ENCODE measurements around the gene LY9. TPM values are rescaled to one million over a fixed set of nuclear protein-coding genes. Genes with fewer than 3 reads are reported as not detected.

The LY9 gene
- total RNA-seq, 1 experiment from 2014 or later: not detected

GRCh38 chr1:160777486-160778089, 18.4 kb upstream of the LY9 start:
- Mint-ChIP-seq H3K27me3 (ENCODE audit: low read depth) (no peaks in the 10 kb centered on the region), H3K4me1 (peaks cover 9 to 19% of the 10 kb centered on the region in 2 experiments; a peak in 3 of 4 replicates), H3K27ac (peak overlapping the region in 2 of 3 experiments; percentile 17 to 32; a peak in 4 of 7 replicates), H3K4me3 (no peak overlapping the region), H3K9me3 (peaks cover 4 to 7% of the 10 kb centered on the region in 2 experiments; a peak in 3 of 5 replicates), H3K36me3 (ENCODE audit: insufficient read depth in 1 of 3, low read depth in 3 of 3) (peaks cover 0 to 5% (median 1%) of the 10 kb centered on the region in 3 experiments; a peak in 3 of 7 replicates)
- no peak overlapping the region for H2AFZ ChIP-seq (ENCODE audit: low read length)
- DNase-seq: peak; percentile 66
- no peak overlapping the region for H2BK20ac ChIP-seq (ENCODE audit: low read depth, low read length, poor library complexity, severe bottlenecking)
- H2BK12ac ChIP-seq (ENCODE audit: insufficient read length, low read depth, low read length): no peak overlapping the region
- H4K91ac ChIP-seq (ENCODE audit: insufficient read length, low read depth, low read length): no peak overlapping the region
- TF ChIP-seq, protein P1, sequence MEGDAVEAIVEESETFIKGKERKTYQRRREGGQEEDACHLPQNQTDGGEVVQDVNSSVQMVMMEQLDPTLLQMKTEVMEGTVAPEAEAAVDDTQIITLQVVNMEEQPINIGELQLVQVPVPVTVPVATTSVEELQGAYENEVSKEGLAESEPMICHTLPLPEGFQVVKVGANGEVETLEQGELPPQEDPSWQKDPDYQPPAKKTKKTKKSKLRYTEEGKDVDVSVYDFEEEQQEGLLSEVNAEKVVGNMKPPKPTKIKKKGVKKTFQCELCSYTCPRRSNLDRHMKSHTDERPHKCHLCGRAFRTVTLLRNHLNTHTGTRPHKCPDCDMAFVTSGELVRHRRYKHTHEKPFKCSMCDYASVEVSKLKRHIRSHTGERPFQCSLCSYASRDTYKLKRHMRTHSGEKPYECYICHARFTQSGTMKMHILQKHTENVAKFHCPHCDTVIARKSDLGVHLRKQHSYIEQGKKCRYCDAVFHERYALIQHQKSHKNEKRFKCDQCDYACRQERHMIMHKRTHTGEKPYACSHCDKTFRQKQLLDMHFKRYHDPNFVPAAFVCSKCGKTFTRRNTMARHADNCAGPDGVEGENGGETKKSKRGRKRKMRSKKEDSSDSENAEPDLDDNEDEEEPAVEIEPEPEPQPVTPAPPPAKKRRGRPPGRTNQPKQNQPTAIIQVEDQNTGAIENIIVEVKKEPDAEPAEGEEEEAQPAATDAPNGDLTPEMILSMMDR (conservative IDR thresholded peaks at IDR 0.05): peak; percentile 76
- no peak overlapping the region for H3T11ph ChIP-seq (ENCODE audit: low read length)
- no peaks in the 10 kb centered on the region for H3K79me2 ChIP-seq (ENCODE audit: insufficient read depth, low read length)
- H2AK5ac ChIP-seq (ENCODE audit: insufficient read length, low read length): no peak overlapping the region
- no peak overlapping the region for H2BK15ac ChIP-seq (ENCODE audit: low read depth, low read length)
- no peak overlapping the region for H3K27ac ChIP-seq (ENCODE audit: insufficient read length, low read depth, low read length)
- no peaks in the 10 kb centered on the region for H3K9me3 ChIP-seq (ENCODE audit: control insufficient read depth, low read depth, low read length)
- no peak overlapping the region for H3K9ac ChIP-seq (ENCODE audit: extremely low read depth, insufficient read length, low read length)
- H2BK5ac ChIP-seq (ENCODE audit: insufficient read length, low read length): no peak overlapping the region
- H3K79me1 ChIP-seq (ENCODE audit: insufficient read depth, low read depth, low read length, poor library complexity, severe bottlenecking): no peaks in the 10 kb centered on the region
- no peak overlapping the region for H3K18ac ChIP-seq (ENCODE audit: insufficient read length, low read depth, low read length)
- H3K27me3 ChIP-seq (ENCODE audit: insufficient read depth, low read length): no peaks in the 10 kb centered on the region
- H3K14ac ChIP-seq (ENCODE audit: insufficient read depth, low read length): no peak overlapping the region
- H3K4me2 ChIP-seq (ENCODE audit: insufficient read depth, insufficient read length, low read length): no peak overlapping the region
- H3K23ac ChIP-seq (ENCODE audit: insufficient read length, low read depth, low read length): no peak overlapping the region
- no peaks in the 10 kb centered on the region for H4K20me1 ChIP-seq (ENCODE audit: control insufficient read depth, insufficient read depth, insufficient read length)
- no peaks in the 10 kb centered on the region for H3K4me1 ChIP-seq (ENCODE audit: insufficient read depth, low read length)
- no peak overlapping the region for H3K4ac ChIP-seq (ENCODE audit: low read depth, low read length)
- no peak overlapping the region for H4K5ac ChIP-seq (ENCODE audit: insufficient read length, low read depth, low read length)
- H2BK120ac ChIP-seq (ENCODE audit: low read depth, low read length, poor library complexity, severe bottlenecking): no peak overlapping the region
- H3K23me2 ChIP-seq (ENCODE audit: insufficient read length, low read depth, low read length, poor library complexity, severe bottlenecking): no peaks in the 10 kb centered on the region
- H3K56ac ChIP-seq (ENCODE audit: insufficient read length, low read depth, low read length): no peak overlapping the region
- no peak overlapping the region for H4K8ac ChIP-seq (replicated peaks; ENCODE audit: insufficient read length, low read depth, low read length)
- WGBS (ENCODE audit: extremely low coverage, insufficient read length, low lambda C conversion rate): no CpG with 5 or more reads among the region's 7 CpGs
